HG03378 (cell line): Measurements from ENCODE around the gene HDDC3.
A peak's percentile ranks its signal among the peaks of the same experiment; 100 is the strongest.

Experiments
- ATAC-seq: cut with Tn5 transposase; IDR thresholded peaks from one replicate; pipeline ENCODE4 v1.9.1; 2021; ENCODE audit warnings: mild to moderate bottlenecking, moderate library complexity; ENCODE audit not compliant: unreplicated experiment

HDDC3 gene

GRCh38 chr15:90892498-90893174 lies 39.7 kb downstream of the HDDC3 start:
- no peak for ATAC-seq

- no peak for ATAC-seq
Measured at GRCh38 chr15:90892023-90892422, 40.3 kb downstream of the HDDC3 start.

GRCh38 chr15:90891346-90891949 lies 40.9 kb downstream of the HDDC3 start:
- no peak for ATAC-seq

- no peak for ATAC-seq
Measured at GRCh38 chr15:90890839-90891238, 41.5 kb downstream of the HDDC3 start.

GRCh38 chr15:90889736-90890456 lies 42.5 kb downstream of the HDDC3 start:
- no peak for ATAC-seq

- ATAC-seq = no peak
Measured at GRCh38 chr15:90889313-90889730, 43.0 kb downstream of the HDDC3 start.

GRCh38 chr15:90887037-90887481 lies 45.3 kb downstream of the HDDC3 start:
- no peak for ATAC-seq

GRCh38 chr15:90886291-90886614 lies 46.1 kb downstream of the HDDC3 start:
- ATAC-seq = no peak

GRCh38 chr15:90885432-90886290 lies 46.7 kb downstream of the HDDC3 start:
- peak; percentile 49 for ATAC-seq

- no peak for ATAC-seq
Measured at GRCh38 chr15:90884719-90885431, 47.5 kb downstream of the HDDC3 start.

- no peak for ATAC-seq
Measured at GRCh38 chr15:90883976-90884718, 48.2 kb downstream of the HDDC3 start, which contains the start of gene FES. Gene FES (plus strand): TSS chr15:90884504. CDS start chr15:90885046, 542 bp downstream.

GRCh38 chr15:90883526-90883975 lies 48.8 kb downstream of the HDDC3 start:
- no peak for ATAC-seq

GRCh38 chr15:90882781-90883525 lies 49.4 kb downstream of the HDDC3 start:
- no peak for ATAC-seq

- ATAC-seq = no peak
Measured at GRCh38 chr15:90881978-90882721, 50.2 kb downstream of the HDDC3 start.

- no peak for ATAC-seq
Measured at GRCh38 chr15:90881181-90881977, 51.0 kb downstream of the HDDC3 start.

GRCh38 chr15:90880381-90881145 lies 51.8 kb downstream of the HDDC3 start:
- no peak for ATAC-seq
